Loucy (cell line): ENCODE measurements around the gene UBFD1.

Source experiments
- H2AFZ ChIP-seq: fragments of 200-600 bp; sonication (generic); 2 replicates; pipeline ENCODE4 v1.6.0; 2016; ENCODE audit warnings: antibody characterized with exemption, mild to moderate bottlenecking, low read length, moderate library complexity
- H3F3A ChIP-seq: fragments of 200-600 bp; 2 replicates; pipeline ENCODE4 v1.6.0; 2016; ENCODE audit warnings: antibody characterized with exemption, low read depth, mild to moderate bottlenecking
- H3K27me3 ChIP-seq: fragments of 200-600 bp; sonication (generic); 2 replicates; pipeline ENCODE4 v1.6.1; 2014; ENCODE audit warnings: low read length, mild to moderate bottlenecking; ENCODE audit not compliant: insufficient read depth, poor library complexity, severe bottlenecking
- H3K36me3 ChIP-seq: fragments of 200-600 bp; sonication (generic); 2 replicates; pipeline ENCODE4 v1.6.1; 2016; ENCODE audit warnings: low read length; ENCODE audit not compliant: insufficient read depth
- H3K4me1 ChIP-seq: fragments of 200-600 bp; sonication (generic); 2 replicates; pipeline ENCODE4 v1.5.1; 2014; ENCODE audit warnings: low read length, mild to moderate bottlenecking; ENCODE audit not compliant: insufficient read depth, poor library complexity, severe bottlenecking
- H3K4me2 ChIP-seq: fragments of 200-600 bp; sonication (generic); 2 replicates; pipeline ENCODE4 v1.6.0; 2014; ENCODE audit warnings: antibody characterized with exemption, low read length, low read depth, mild to moderate bottlenecking; ENCODE audit not compliant: poor library complexity, severe bottlenecking
- H3K4me3 ChIP-seq: fragments of 200-600 bp; sonication (generic); 2 replicates; pipeline ENCODE4 v1.5.1; 2014; ENCODE audit warnings: low read length, mild to moderate bottlenecking, mixed read lengths; ENCODE audit not compliant: poor library complexity, severe bottlenecking
- H3K79me2 ChIP-seq: fragments of 200-600 bp; sonication (generic); 2 replicates; pipeline ENCODE4 v1.6.1; 2014; ENCODE audit warnings: low read length; ENCODE audit not compliant: insufficient read depth
- H3K9ac ChIP-seq: fragments of 200-600 bp; sonication (generic); 2 replicates; pipeline ENCODE4 v1.6.0; 2014; ENCODE audit warnings: mild to moderate bottlenecking, low read depth, low read length, moderate library complexity; ENCODE audit not compliant: poor library complexity, severe bottlenecking
- H3K9me2 ChIP-seq: fragments of 200-600 bp; sonication (generic); replicated peaks from 2 replicates; pipeline ENCODE4 v1.6.1; 2016; ENCODE audit warnings: low read depth, low read length, mixed read lengths
- H3K9me3 ChIP-seq: fragments of 200-600 bp; sonication (generic); 2 replicates; pipeline ENCODE4 v1.6.1; 2014; ENCODE audit warnings: mild to moderate bottlenecking, antibody characterized with exemption, low read length, low read depth; ENCODE audit not compliant: insufficient read depth
- H4K20me1 ChIP-seq: fragments of 200-600 bp; sonication (generic); 2 replicates; pipeline ENCODE4 v1.6.0; 2014; ENCODE audit warnings: antibody characterized with exemption, low read length, mild to moderate bottlenecking; ENCODE audit not compliant: insufficient read depth, poor library complexity, severe bottlenecking
- CTCF ChIP-seq: fragments of 200-600 bp; sonication (generic); conservative IDR thresholded peaks from 2 replicates; pipeline ENCODE4 v1.5.1; 2014; ENCODE audit warnings: mild to moderate bottlenecking, antibody characterized with exemption, low read length
- EZH2phosphoT487 ChIP-seq: fragments of 200-600 bp; IDR thresholded peaks from 2 replicates; pipeline ENCODE4 v1.6.1; 2018; ENCODE audit warnings: antibody characterized with exemption, mild to moderate bottlenecking, moderate library complexity, borderline replicate concordance

Gene UBFD1

DNA sequence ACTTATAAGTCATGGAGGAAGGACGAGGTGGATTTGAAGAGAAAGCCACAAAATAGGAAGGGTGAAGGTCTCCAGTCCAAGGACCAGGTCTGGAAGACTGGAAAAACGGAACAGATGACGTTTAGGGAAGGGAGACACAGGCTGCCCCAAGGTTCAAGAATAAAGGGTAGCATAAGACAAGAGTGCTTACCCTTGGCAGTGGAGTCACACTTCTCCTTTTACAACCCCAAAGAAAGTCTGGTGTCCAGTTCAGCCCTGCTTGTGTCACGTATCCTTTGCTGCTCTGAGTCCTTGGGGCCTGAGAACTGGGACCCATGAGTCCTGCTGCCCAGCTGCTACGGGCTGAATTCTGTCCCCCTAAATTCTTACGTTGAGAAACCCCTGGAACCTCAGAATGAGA lies 34.2 kb upstream of the UBFD1 start:
- Histone ChIP-seq H3K9ac (no peak overlapping the region), H3F3A (no peaks in the 10 kb centered on the region), H3K9me2 (no peaks in the 10 kb centered on the region), H3K4me2 (no peak overlapping the region), H3K27me3 (no peaks in the 10 kb centered on the region), H3K36me3 (peaks cover 10% of the 10 kb centered on the region; the same call in 1 of the 2 replicates), H3K4me1 (peaks cover 3% of the 10 kb centered on the region), H3K4me3 (no peak overlapping the region), H3K79me2 (no peaks in the 10 kb centered on the region), H4K20me1 (no peaks in the 10 kb centered on the region), H2AFZ (no peak overlapping the region), H3K9me3 (no peaks in the 10 kb centered on the region)
- no peak for TF ChIP-seq CTCF
- TF ChIP-seq EZH2phosphoT487 = no peak

DNA sequence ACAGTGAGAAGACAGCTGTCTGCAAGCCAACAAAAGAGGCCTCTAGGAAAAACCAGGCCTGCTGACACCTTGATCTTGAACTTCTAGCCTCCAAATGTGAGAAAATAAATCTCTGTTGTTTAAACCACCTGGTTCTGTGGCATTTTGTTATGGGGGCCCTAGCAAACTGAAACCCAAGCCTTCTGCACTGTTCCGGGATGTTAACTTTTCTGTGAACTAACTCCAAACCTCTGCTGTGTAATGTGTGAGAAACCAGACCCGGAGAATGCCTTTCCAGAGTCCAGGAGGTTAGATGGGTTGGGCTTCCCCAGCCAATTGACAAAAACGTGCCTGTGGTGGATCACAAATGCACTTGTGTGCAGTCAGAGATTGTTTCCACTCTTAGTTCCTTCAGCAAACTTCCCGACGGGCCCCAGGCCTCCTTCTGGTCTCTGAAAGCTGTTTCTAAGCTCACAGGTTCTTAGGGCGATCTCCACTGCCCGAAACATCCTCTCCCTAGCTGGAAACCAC lies 33.6 kb upstream of the UBFD1 start:
- H3F3A ChIP-seq = no peaks in the 10 kb centered on the region
- H3K36me3 ChIP-seq = peaks cover 11% of the 10 kb centered on the region; the same call in 1 of the 2 replicates
- no peaks in the 10 kb centered on the region for H3K9me2 ChIP-seq
- no peak overlapping the region for H3K4me3 ChIP-seq
- H3K4me2 ChIP-seq = no peak overlapping the region
- H4K20me1 ChIP-seq = no peaks in the 10 kb centered on the region
- H3K9me3 ChIP-seq = no peaks in the 10 kb centered on the region
- no peaks in the 10 kb centered on the region for H3K27me3 ChIP-seq
- H3K9ac ChIP-seq = no peak overlapping the region
- H2AFZ ChIP-seq = no peak overlapping the region
- no peaks in the 10 kb centered on the region for H3K79me2 ChIP-seq
- no peaks in the 10 kb centered on the region for H3K4me1 ChIP-seq
- TF ChIP-seq EZH2phosphoT487 (no peak), CTCF (no peak)

DNA sequence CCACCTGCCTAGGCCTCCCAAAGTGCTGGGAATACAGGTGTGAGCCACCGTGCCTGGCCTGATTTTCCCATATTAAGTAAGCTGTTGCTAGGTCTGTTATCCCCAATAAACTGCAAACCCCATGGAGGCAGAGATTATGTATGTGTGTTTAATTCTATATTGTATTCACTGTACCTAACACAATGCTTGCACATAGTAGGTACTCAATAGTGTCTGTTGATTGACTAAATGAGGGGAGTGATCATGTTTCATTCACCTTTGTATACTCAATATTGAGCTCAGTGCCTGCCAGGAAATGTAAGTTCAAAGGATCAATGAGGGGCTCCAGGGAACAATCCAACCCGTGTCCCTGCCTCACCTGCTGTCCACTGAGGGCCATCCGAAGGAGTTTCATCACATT lies 32.6 kb upstream of the UBFD1 start:
- Histone ChIP-seq H2AFZ (no peak overlapping the region), H3K36me3 (peaks cover 17% of the 10 kb centered on the region; the same call in 1 of the 2 replicates), H3K9ac (no peak overlapping the region), H3K9me3 (no peaks in the 10 kb centered on the region), H3K79me2 (no peaks in the 10 kb centered on the region), H3K27me3 (no peaks in the 10 kb centered on the region), H3F3A (no peaks in the 10 kb centered on the region), H3K9me2 (no peaks in the 10 kb centered on the region), H3K4me1 (no peaks in the 10 kb centered on the region), H4K20me1 (no peaks in the 10 kb centered on the region), H3K4me2 (no peak overlapping the region), H3K4me3 (no peak overlapping the region)
- TF ChIP-seq CTCF (no peak), EZH2phosphoT487 (no peak)
